Stimulated activated memory B cell treated with anti-CD40 and anti-IgM and Interleukin-4, amounts not matched to agents 10 μg/mL and 1 μg/mL and 100 μg/mL, for 72 hours (primary cell): ENCODE results near the gene DSCAM.

Experiments used
- ATAC-seq: fragments of 150-1000 bp; cut with Tn5 transposase; 2 replicates; pipeline ENCODE4 v1.10.0; 2021
- H3K27ac Mint-ChIP-seq: one replicate; pipeline ENCODE4 v1.8.0; 2022; ENCODE audit warnings: mild to moderate bottlenecking, mixed read lengths
- H3K27me3 Mint-ChIP-seq: one replicate; pipeline ENCODE4 v1.8.0; 2022; ENCODE audit warnings: mixed read lengths
- H3K36me3 Mint-ChIP-seq: one replicate; pipeline ENCODE4 v1.8.0; 2022; ENCODE audit warnings: mixed read lengths
- H3K4me1 Mint-ChIP-seq: one replicate; pipeline ENCODE4 v1.8.0; 2022; ENCODE audit warnings: mixed read lengths
- H3K4me3 Mint-ChIP-seq: one replicate; pipeline ENCODE4 v1.8.0; 2022; ENCODE audit warnings: mild to moderate bottlenecking, moderate library complexity, mixed read lengths
- H3K9me3 Mint-ChIP-seq: one replicate; pipeline ENCODE4 v1.8.0; 2022; ENCODE audit warnings: mixed read lengths

Gene DSCAM

DNA sequence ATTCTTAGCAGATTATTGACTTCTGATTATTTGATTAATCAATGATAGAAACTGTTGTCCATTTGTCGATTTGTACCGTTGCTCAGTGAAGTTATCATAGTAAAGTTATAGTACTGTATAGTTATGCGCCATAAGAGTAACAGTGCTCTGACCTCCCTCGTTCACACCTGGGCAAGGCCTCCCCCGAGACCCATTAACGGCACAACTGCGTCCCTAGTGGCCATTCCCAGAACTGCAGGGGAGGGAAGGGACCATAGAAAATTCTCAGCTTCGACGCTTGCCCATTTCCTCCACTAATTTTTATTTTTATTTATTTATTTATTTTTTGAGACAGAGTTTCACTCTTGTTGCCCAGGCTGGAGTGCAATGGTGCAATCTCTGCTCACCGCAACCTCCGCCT is 334.4 kb downstream of the DSCAM start:
- Mint-ChIP-seq H3K9me3 (peaks cover 9% of the 10 kb centered on the region), H3K4me1 (no peaks in the 10 kb centered on the region), H3K27me3 (no peaks in the 10 kb centered on the region), H3K4me3 (no peak overlapping the region), H3K36me3 (no peaks in the 10 kb centered on the region), H3K27ac (no peak overlapping the region)
- ATAC-seq: no peak

GRCh38 chr21:40507978-40508377 is 339.0 kb downstream of the DSCAM start:
- Mint-ChIP-seq H3K36me3 (no peaks in the 10 kb centered on the region), H3K9me3 (peaks cover 9% of the 10 kb centered on the region), H3K4me1 (no peaks in the 10 kb centered on the region), H3K27ac (no peak overlapping the region), H3K27me3 (no peaks in the 10 kb centered on the region), H3K4me3 (no peak overlapping the region)
- ATAC-seq: no peak

GRCh38 chr21:40505681-40506080 is 341.3 kb downstream of the DSCAM start:
- Mint-ChIP-seq H3K36me3 (no peaks in the 10 kb centered on the region), H3K27me3 (no peaks in the 10 kb centered on the region), H3K4me1 (no peaks in the 10 kb centered on the region), H3K27ac (no peak overlapping the region), H3K9me3 (peaks cover 3% of the 10 kb centered on the region), H3K4me3 (no peak overlapping the region)
- ATAC-seq: no peak

GRCh38 chr21:40505244-40505643 is 341.7 kb downstream of the DSCAM start:
- no peak overlapping the region for H3K4me3 Mint-ChIP-seq
- H3K4me1 Mint-ChIP-seq: no peaks in the 10 kb centered on the region
- ATAC-seq: no peak
- no peak overlapping the region for H3K27ac Mint-ChIP-seq
- no peaks in the 10 kb centered on the region for H3K27me3 Mint-ChIP-seq
- H3K36me3 Mint-ChIP-seq: no peaks in the 10 kb centered on the region
- peaks cover 3% of the 10 kb centered on the region for H3K9me3 Mint-ChIP-seq

GRCh38 chr21:40504825-40505224 is 342.1 kb downstream of the DSCAM start:
- H3K27ac Mint-ChIP-seq: no peak overlapping the region
- no peak for ATAC-seq
- no peak overlapping the region for H3K4me3 Mint-ChIP-seq
- H3K9me3 Mint-ChIP-seq: peaks cover 3% of the 10 kb centered on the region
- H3K4me1 Mint-ChIP-seq: no peaks in the 10 kb centered on the region
- no peaks in the 10 kb centered on the region for H3K27me3 Mint-ChIP-seq
- H3K36me3 Mint-ChIP-seq: no peaks in the 10 kb centered on the region

- Mint-ChIP-seq H3K27ac (no peak overlapping the region), H3K36me3 (no peaks in the 10 kb centered on the region), H3K4me1 (no peaks in the 10 kb centered on the region), H3K9me3 (peaks cover 15% of the 10 kb centered on the region), H3K4me3 (no peak overlapping the region), H3K27me3 (no peaks in the 10 kb centered on the region)
- no peak for ATAC-seq
Observed at GRCh38 chr21:40496116-40496515, 350.8 kb downstream of the DSCAM start.

DNA sequence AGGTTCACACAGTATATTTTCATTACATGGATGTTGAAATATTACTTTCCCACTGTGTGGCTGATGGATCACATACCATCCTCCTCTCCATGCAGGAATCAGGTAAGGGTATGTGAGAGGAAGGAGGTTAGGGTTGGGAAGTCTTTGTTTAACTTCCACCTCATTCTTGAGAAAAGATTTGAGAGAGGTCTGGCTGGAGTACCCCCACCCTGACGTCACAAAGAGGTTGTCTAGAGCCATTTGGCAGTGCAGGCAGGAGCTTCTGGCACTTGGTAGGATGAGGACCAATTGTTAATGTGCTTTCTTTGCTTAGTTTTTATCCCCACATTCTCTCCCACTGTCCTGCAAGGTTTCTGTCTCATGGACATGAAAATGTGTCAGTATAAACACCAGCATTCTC is 356.6 kb downstream of the DSCAM start:
- Mint-ChIP-seq H3K27ac (no peak overlapping the region), H3K4me3 (no peak overlapping the region), H3K4me1 (no peaks in the 10 kb centered on the region), H3K9me3 (peaks cover 16% of the 10 kb centered on the region), H3K27me3 (no peaks in the 10 kb centered on the region), H3K36me3 (no peaks in the 10 kb centered on the region)
- no peak for ATAC-seq

DNA sequence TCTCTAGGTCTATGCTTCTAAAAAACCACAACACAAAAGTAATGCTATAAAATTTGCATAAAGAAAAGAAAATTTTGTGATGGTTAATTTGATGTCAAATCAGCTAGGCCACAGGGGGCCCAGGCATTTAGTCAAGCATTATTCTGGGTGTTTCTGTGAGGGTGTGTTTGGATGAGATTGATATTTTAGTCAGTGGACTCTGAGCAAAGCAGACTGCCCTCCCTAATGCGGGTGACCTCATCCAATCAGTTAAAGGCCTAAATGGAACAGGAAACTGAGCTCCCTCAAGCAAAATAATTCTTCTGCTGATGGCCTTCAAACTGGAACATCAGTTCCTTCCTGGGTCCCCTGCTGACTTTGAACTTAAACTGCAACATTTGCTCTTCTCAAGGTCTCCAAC is 358.0 kb downstream of the DSCAM start:
- no peak for ATAC-seq
- H3K36me3 Mint-ChIP-seq: no peaks in the 10 kb centered on the region
- H3K27me3 Mint-ChIP-seq: no peaks in the 10 kb centered on the region
- H3K4me1 Mint-ChIP-seq: no peaks in the 10 kb centered on the region
- H3K9me3 Mint-ChIP-seq: peaks cover 13% of the 10 kb centered on the region
- no peak overlapping the region for H3K27ac Mint-ChIP-seq
- H3K4me3 Mint-ChIP-seq: no peak overlapping the region

GRCh38 chr21:40481764-40482163 is 365.2 kb downstream of the DSCAM start:
- no peaks in the 10 kb centered on the region for H3K27me3 Mint-ChIP-seq
- no peaks in the 10 kb centered on the region for H3K36me3 Mint-ChIP-seq
- no peak overlapping the region for H3K27ac Mint-ChIP-seq
- ATAC-seq: no peak
- H3K4me1 Mint-ChIP-seq: no peaks in the 10 kb centered on the region
- no peak overlapping the region for H3K4me3 Mint-ChIP-seq
- peaks cover 3% of the 10 kb centered on the region for H3K9me3 Mint-ChIP-seq

DNA sequence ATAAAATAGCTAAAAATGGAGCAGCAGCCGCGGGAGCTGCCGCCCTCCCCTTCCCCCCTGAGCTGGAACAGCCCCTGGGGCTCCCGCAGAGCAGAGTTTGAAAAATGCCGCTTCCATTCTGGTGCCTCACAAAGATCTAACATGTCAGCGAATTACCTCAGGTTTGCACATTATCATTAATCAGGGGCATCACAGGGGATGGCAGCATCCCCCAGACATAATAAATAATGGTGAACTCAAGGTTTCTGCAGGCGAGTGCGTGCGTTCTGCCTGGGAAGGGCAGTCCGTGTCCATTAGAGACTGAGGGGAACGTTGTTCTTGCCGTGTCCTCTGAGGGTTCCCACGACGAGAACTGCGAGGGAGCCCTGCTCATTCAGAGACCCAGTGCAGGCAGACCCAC is 372.4 kb downstream of the DSCAM start:
- H3K36me3 Mint-ChIP-seq: no peaks in the 10 kb centered on the region
- no peak overlapping the region for H3K27ac Mint-ChIP-seq
- no peak for ATAC-seq
- H3K4me1 Mint-ChIP-seq: no peaks in the 10 kb centered on the region
- peaks cover 3% of the 10 kb centered on the region for H3K9me3 Mint-ChIP-seq
- H3K27me3 Mint-ChIP-seq: no peaks in the 10 kb centered on the region
- no peak overlapping the region for H3K4me3 Mint-ChIP-seq

- Mint-ChIP-seq H3K4me3 (no peak overlapping the region), H3K9me3 (no peaks in the 10 kb centered on the region), H3K27ac (no peak overlapping the region), H3K4me1 (no peaks in the 10 kb centered on the region), H3K36me3 (no peaks in the 10 kb centered on the region), H3K27me3 (no peaks in the 10 kb centered on the region)
- no peak for ATAC-seq
Observed at GRCh38 chr21:40472013-40472412, 374.9 kb downstream of the DSCAM start.

DNA sequence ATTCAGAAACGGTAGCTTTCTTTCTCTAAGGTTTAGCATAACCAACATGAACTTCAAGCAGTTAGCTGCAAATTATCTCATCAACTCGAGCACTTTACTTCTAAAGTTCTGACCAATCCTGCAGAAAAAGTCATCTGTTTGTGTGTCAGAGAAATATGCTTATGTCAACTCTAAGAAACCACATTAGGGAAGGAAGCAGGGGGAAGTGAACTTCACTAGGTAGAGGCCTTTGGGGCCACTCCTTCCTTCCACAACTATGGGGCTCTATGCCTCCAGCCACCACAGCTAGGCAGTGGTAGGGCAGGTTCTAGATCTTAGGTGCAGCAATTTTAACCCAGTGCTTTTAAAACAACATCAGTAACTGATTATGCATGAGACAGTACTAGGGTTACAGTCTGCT is 375.9 kb downstream of the DSCAM start:
- H3K36me3 Mint-ChIP-seq: no peaks in the 10 kb centered on the region
- no peaks in the 10 kb centered on the region for H3K9me3 Mint-ChIP-seq
- H3K4me3 Mint-ChIP-seq: no peak overlapping the region
- no peaks in the 10 kb centered on the region for H3K4me1 Mint-ChIP-seq
- no peak overlapping the region for H3K27ac Mint-ChIP-seq
- ATAC-seq: no peak
- no peaks in the 10 kb centered on the region for H3K27me3 Mint-ChIP-seq

DNA sequence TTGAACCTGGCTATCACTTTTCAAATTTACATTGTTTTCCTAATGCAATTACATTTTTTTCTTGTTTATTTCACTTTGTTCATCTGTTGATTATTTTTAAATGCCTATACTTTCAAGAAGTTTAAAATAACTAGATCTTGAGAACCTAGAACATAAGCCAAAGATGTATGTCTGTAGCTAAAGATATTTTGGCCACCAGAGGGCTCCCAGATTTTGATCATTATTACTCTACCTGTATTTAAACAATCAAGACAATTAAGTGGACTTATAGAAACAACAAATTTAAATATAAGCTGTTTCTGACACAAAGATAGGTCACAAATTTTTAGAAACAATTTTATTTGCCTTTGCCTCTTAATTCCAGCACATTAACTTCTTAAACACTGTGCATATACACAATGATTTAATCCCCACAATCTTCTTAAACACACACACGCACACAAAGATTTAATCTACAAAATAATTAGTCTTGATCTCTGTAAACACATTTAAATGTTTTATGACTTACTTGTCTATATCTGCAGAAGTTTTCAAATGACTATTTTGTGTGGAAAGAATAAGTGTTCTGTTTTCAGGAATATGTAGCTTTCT is 380.0 kb downstream of the DSCAM start:
- no peak for ATAC-seq
- Mint-ChIP-seq H3K36me3 (no peaks in the 10 kb centered on the region), H3K4me1 (no peaks in the 10 kb centered on the region), H3K27ac (no peak overlapping the region), H3K9me3 (no peaks in the 10 kb centered on the region), H3K27me3 (no peaks in the 10 kb centered on the region), H3K4me3 (no peak overlapping the region)

DNA sequence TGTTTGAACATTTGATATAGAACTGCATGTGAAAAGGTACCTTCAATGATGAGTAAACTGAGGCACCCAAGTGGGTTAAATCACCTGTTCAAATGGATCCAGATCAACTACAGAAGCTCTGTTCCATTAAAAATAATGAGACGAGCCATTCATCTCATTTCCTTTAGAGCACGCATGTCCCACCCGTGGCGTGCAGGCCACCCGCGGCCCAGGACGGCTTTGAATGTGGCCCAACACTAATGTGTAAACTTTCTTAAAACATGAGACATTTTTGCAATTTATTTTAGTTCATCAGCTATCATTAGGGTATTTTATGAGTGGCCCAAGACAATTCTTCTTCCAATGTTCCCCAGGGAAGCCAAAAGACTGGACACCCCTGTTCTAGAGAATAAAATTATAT is 381.6 kb downstream of the DSCAM start:
- Mint-ChIP-seq H3K27ac (no peak overlapping the region), H3K36me3 (no peaks in the 10 kb centered on the region), H3K4me1 (no peaks in the 10 kb centered on the region), H3K9me3 (no peaks in the 10 kb centered on the region), H3K4me3 (no peak overlapping the region), H3K27me3 (no peaks in the 10 kb centered on the region)
- ATAC-seq: no peak

- Mint-ChIP-seq H3K27ac (no peak overlapping the region), H3K9me3 (no peaks in the 10 kb centered on the region), H3K36me3 (no peaks in the 10 kb centered on the region), H3K27me3 (no peaks in the 10 kb centered on the region), H3K4me1 (no peaks in the 10 kb centered on the region), H3K4me3 (no peak overlapping the region)
- no peak for ATAC-seq
Observed at GRCh38 chr21:40463176-40463575, 383.8 kb downstream of the DSCAM start.

- Mint-ChIP-seq H3K36me3 (no peaks in the 10 kb centered on the region), H3K4me3 (no peak overlapping the region), H3K4me1 (no peaks in the 10 kb centered on the region), H3K27ac (no peak overlapping the region), H3K27me3 (no peaks in the 10 kb centered on the region), H3K9me3 (no peaks in the 10 kb centered on the region)
- no peak for ATAC-seq
Observed at GRCh38 chr21:40461008-40461407, 385.9 kb downstream of the DSCAM start.

- Mint-ChIP-seq H3K4me1 (no peaks in the 10 kb centered on the region), H3K36me3 (no peaks in the 10 kb centered on the region), H3K4me3 (no peak overlapping the region), H3K27me3 (peaks cover 8% of the 10 kb centered on the region), H3K27ac (no peak overlapping the region), H3K9me3 (peaks cover 3% of the 10 kb centered on the region)
- ATAC-seq: no peak
Observed at GRCh38 chr21:40457741-40458140, 389.2 kb downstream of the DSCAM start.
